Caco-2 (cell line): ENCODE data around the gene PGAP3. TPM values are rescaled to one million over a fixed set of nuclear protein-coding genes. Genes with fewer than 3 reads are reported as not detected.

Source experiments
- BruUV-seq: library from RNA; stranded (reverse); fragments of 400-500 nt; replicated peaks from 2 replicates; lab custom pipeline; 2021; lab: Mats Ljungman, UMichigan
- CTCF ChIA-PET: fragments of 300-600 bp; sonication (Branson Sonifier 250); formaldehyde crosslinking; loops from one replicate; lab custom pipeline; 2022; ENCODE audit warnings: antibody characterized with exemption; lab: Charles Lee
- POLR2A ChIA-PET: fragments of 300-600 bp; sonication (Branson Sonifier 250); formaldehyde crosslinking; loops from one replicate; lab custom pipeline; 2022; ENCODE audit warnings: antibody characterized with exemption; lab: Charles Lee
- DNase-seq, 2 experiments: peaks; one replicate each; pipeline versions ENCODE4 v3.0.0 to v3.0.0-alpha.2; 2020 to 2022
- H3K27me3 ChIP-seq: replicated peaks from 2 replicates; pipeline ENCODE4 v1.6.0; 2011; ENCODE audit warnings: low read length; ENCODE audit not compliant: control insufficient read depth, insufficient read depth
- H3K36me3 ChIP-seq: 2 replicates; pipeline ENCODE4 v1.5.1; 2011; ENCODE audit warnings: low read length; ENCODE audit not compliant: control insufficient read depth, insufficient read depth
- H3K4me1 ChIP-seq: fragments of 250-450 bp; sonication (Bioruptor Pico); 2 replicates; pipeline ENCODE4 v1.5.1; 2020; ENCODE audit warnings: mild to moderate bottlenecking
- H3K4me3 ChIP-seq: 2 replicates; pipeline ENCODE4 v1.5.1; 2011; ENCODE audit warnings: low read depth, mild to moderate bottlenecking, control low read depth, low read length
- H3K9me3 ChIP-seq: fragments of 250-450 bp; sonication (Bioruptor Pico); 2 replicates; pipeline ENCODE4 v1.5.1; 2020; ENCODE audit warnings: mild to moderate bottlenecking, moderate library complexity
- H3K27ac Mint-ChIP-seq: one replicate; pipeline ENCODE4 v1.8.0; 2022; ENCODE audit warnings: mixed read lengths; ENCODE audit not compliant: unreplicated experiment
- H3K27me3 Mint-ChIP-seq: one replicate; pipeline ENCODE4 v1.8.0; 2022; ENCODE audit warnings: mixed read lengths; ENCODE audit not compliant: insufficient read depth, unreplicated experiment
- H3K36me3 Mint-ChIP-seq: one replicate; pipeline ENCODE4 v1.8.0; 2022; ENCODE audit warnings: mild to moderate bottlenecking, mixed read lengths; ENCODE audit not compliant: insufficient read depth, unreplicated experiment
- H3K4me1 Mint-ChIP-seq: one replicate; pipeline ENCODE4 v1.8.0; 2022; ENCODE audit warnings: low read depth, mixed read lengths; ENCODE audit not compliant: unreplicated experiment
- H3K4me3 Mint-ChIP-seq: one replicate; pipeline ENCODE4 v1.8.0; 2022; ENCODE audit warnings: mild to moderate bottlenecking, moderate library complexity, mixed read lengths; ENCODE audit not compliant: unreplicated experiment
- H3K9me3 Mint-ChIP-seq: one replicate; pipeline ENCODE4 v1.8.0; 2022; ENCODE audit warnings: mixed read lengths; ENCODE audit not compliant: unreplicated experiment
- CTCF ChIP-seq, 2 experiments: fragments of 200-600 bp in 1 of 2; IDR thresholded peaks; 1 replicate in 1 of 2; 2 replicates in 1 of 2; pipeline versions ENCODE4 v1.5.1 to v1.8.0; 2011 to 2022; ENCODE audit warnings: antibody characterized with exemption in 1 of 2, control low read depth in 1 of 2, inconsistent platforms in 1 of 2, low read depth in 1 of 2, low read length in 1 of 2, mild to moderate bottlenecking in 1 of 2, moderate library complexity in 1 of 2; ENCODE audit not compliant: insufficient read depth in 1 of 2, severe bottlenecking in 1 of 2, unreplicated experiment in 1 of 2
- intact Hi-C: fragments of 100-400 bp; cut with micrococcal nuclease; formaldehyde crosslinking; loops from one replicate; pipeline ENCODE4 v1.10.0; 2022; ENCODE audit not compliant: unreplicated experiment
- total RNA-seq: library from RNA; stranded (reverse); gene quantifications from 2 replicates; pipeline ENCODE4 v1.2.3, GENCODE V29; 2022

The PGAP3 gene
- total RNA-seq, 1 experiment from 2014 or later = 14.7 TPM

GRCh38 chr17:39688475-39688835, 598 bp upstream of the PGAP3 start:
- no TSS peak for BruUV-seq
- peaks cover 20% of the 10 kb centered on the region for H3K4me1 ChIP-seq
- Mint-ChIP-seq H3K27ac (peak overlapping the region; percentile 73), H3K36me3 (peaks cover 8% of the 10 kb centered on the region), H3K27me3 (no peaks in the 10 kb centered on the region), H3K4me1 (peaks cover 11% of the 10 kb centered on the region), H3K9me3 (no peaks in the 10 kb centered on the region), H3K4me3 (peak overlapping the region; percentile 80)
- no peaks in the 10 kb centered on the region for H3K27me3 ChIP-seq
- no peak for TF ChIP-seq CTCF (IDR thresholded peaks at IDR 0.05; ENCODE audit: insufficient read depth in 1 of 2, low read depth in 1 of 2, low read length in 1 of 2, severe bottlenecking in 1 of 2, unreplicated experiment in 1 of 2)
- DNase-seq = no peak
- POLR2A ChIA-PET = interaction anchor here (0.7 to 3.0 kb wide), 5 partner anchors 11 to 239 kb away, joined by 3 to 32 read pairs (median 7); partner anchors contain the start of genes ERBB2, LRRC3C, MIEN1 and ORMDL3
- CTCF ChIA-PET = interaction anchor here (0.6 to 2.4 kb wide), 13 partner anchors 12 to 128 kb away, joined by 3 to 22 read pairs (median 4); partner anchors contain the start of genes ERBB2, MIEN1 and PNMT
- intact Hi-C loops = loop anchor here (1.0 to 2.0 kb wide), 2 partner anchors 11 to 42 kb away; partner anchors contain the start of gene MIEN1
- H3K9me3 ChIP-seq = no peaks in the 10 kb centered on the region
- no peaks in the 10 kb centered on the region for H3K36me3 ChIP-seq
- peak overlapping the region; percentile 74 for H3K4me3 ChIP-seq

GRCh38 chr17:39687101-39687545, 734 bp downstream of the PGAP3 start:
- peak overlapping the region; percentile 73 for H3K27ac Mint-ChIP-seq
- peaks cover 11% of the 10 kb centered on the region for H3K4me1 Mint-ChIP-seq
- TSS peak; percentile 79 for BruUV-seq
- no peaks in the 10 kb centered on the region for H3K9me3 Mint-ChIP-seq
- no peaks in the 10 kb centered on the region for H3K27me3 ChIP-seq
- TF ChIP-seq CTCF (IDR thresholded peaks at IDR 0.05; ENCODE audit: insufficient read depth in 1 of 2, low read depth in 1 of 2, low read length in 1 of 2, severe bottlenecking in 1 of 2, unreplicated experiment in 1 of 2) = no peak
- H3K27me3 Mint-ChIP-seq = no peaks in the 10 kb centered on the region
- DNase-seq = peak in 1 of 2 experiments; percentile 69
- POLR2A ChIA-PET = interaction anchor here (1.0 to 3.0 kb wide), 3 partner anchors 13 to 68 kb away, joined by 3 to 32 read pairs (median 11); partner anchors contain the start of genes ERBB2 and MIEN1
- CTCF ChIA-PET = interaction anchor here (0.7 to 2.4 kb wide), 7 partner anchors 13 to 69 kb away, joined by 3 to 22 read pairs (median 6); partner anchors contain the start of genes ERBB2 and MIEN1
- H3K36me3 ChIP-seq = no peaks in the 10 kb centered on the region
- H3K36me3 Mint-ChIP-seq = peaks cover 8% of the 10 kb centered on the region
- peak overlapping the region; percentile 80 for H3K4me3 Mint-ChIP-seq
- H3K4me3 ChIP-seq = peak overlapping the region; percentile 74
- H3K9me3 ChIP-seq = no peaks in the 10 kb centered on the region
- intact Hi-C loops = loop anchor here (1.0 kb wide), 1 partner anchor 8 kb away; no protein-coding TSS in a partner anchor
- H3K4me1 ChIP-seq = peaks cover 20% of the 10 kb centered on the region

GRCh38 chr17:39684369-39685192, 3.3 kb downstream of the PGAP3 start:
- no peak for DNase-seq
- intact Hi-C loops = no loop called here
- CTCF ChIA-PET = interaction anchor here (0.7 kb wide), 1 partner anchor 18 kb away, joined by 3 read pairs; no protein-coding TSS in a partner anchor

More at GRCh38 chr17:39684369-39685192, 3.3 kb downstream of the PGAP3 start:
- H3K27me3 ChIP-seq = no peaks in the 10 kb centered on the region
- BruUV-seq = no TSS peak
- peaks cover 20% of the 10 kb centered on the region for H3K4me1 ChIP-seq
- no peak overlapping the region for H3K27ac Mint-ChIP-seq
- no peaks in the 10 kb centered on the region for H3K9me3 Mint-ChIP-seq
- peaks cover 11% of the 10 kb centered on the region for H3K4me1 Mint-ChIP-seq
- no peak overlapping the region for H3K4me3 Mint-ChIP-seq
- TF ChIP-seq CTCF (IDR thresholded peaks at IDR 0.05; ENCODE audit: insufficient read depth in 1 of 2, low read depth in 1 of 2, low read length in 1 of 2, severe bottlenecking in 1 of 2, unreplicated experiment in 1 of 2) = no peak
- no peaks in the 10 kb centered on the region for H3K36me3 ChIP-seq
- POLR2A ChIA-PET = no interaction called here
- peaks cover 8% of the 10 kb centered on the region for H3K36me3 Mint-ChIP-seq
- H3K9me3 ChIP-seq = no peaks in the 10 kb centered on the region
- no peaks in the 10 kb centered on the region for H3K27me3 Mint-ChIP-seq
- no peak overlapping the region for H3K4me3 ChIP-seq
